ENCODE results near the gene AIPL1.
A peak's percentile ranks its signal among the peaks of the same experiment; 100 is the strongest.

AIPL1 gene

GRCh38 chr17:6473128-6473767 is 38.3 kb upstream of the AIPL1 start:
- no peak overlapping the region for H3K4me2 ChIP-seq (ENCODE audit: low read length)
- H3K27ac ChIP-seq (ENCODE audit: low read depth, low read length): no peak overlapping the region
- no peaks in the 10 kb centered on the region for H3K9me3 ChIP-seq (ENCODE audit: control insufficient read depth, insufficient read depth, low read length)
- H3F3A ChIP-seq (ENCODE audit: control insufficient read depth, insufficient read depth): no peaks in the 10 kb centered on the region
- H3K79me2 ChIP-seq (ENCODE audit: control insufficient read depth, low read length): no peaks in the 10 kb centered on the region
- H3K36me3 ChIP-seq (ENCODE audit: control insufficient read depth, low read length): no peaks in the 10 kb centered on the region
- no peaks in the 10 kb centered on the region for H3K4me1 ChIP-seq (ENCODE audit: control insufficient read depth, low read length)
- H3K4me3 ChIP-seq (ENCODE audit: low read length): no peak overlapping the region
- peak; percentile 94 for TF ChIP-seq CTCF (IDR thresholded peaks at IDR 0.05; ENCODE audit: low read depth, low read length, poor library complexity, severe bottlenecking)
- no peak for TF ChIP-seq EZH2phosphoT487 (IDR thresholded peaks at IDR 0.05; ENCODE audit: borderline replicate concordance, low read length)
- no peaks in the 10 kb centered on the region for H3K27me3 ChIP-seq (ENCODE audit: control insufficient read depth, low read length)
- H4K20me1 ChIP-seq (ENCODE audit: control insufficient read depth, insufficient read depth, low read depth, low read length): no peaks in the 10 kb centered on the region
- no peaks in the 10 kb centered on the region for H3K9me2 ChIP-seq (replicated peaks; ENCODE audit: control insufficient read depth, low read length)

- no peaks in the 10 kb centered on the region for H4K20me1 ChIP-seq (ENCODE audit: control insufficient read depth, insufficient read depth, low read depth, low read length)
- H3K4me1 ChIP-seq (ENCODE audit: control insufficient read depth, low read length): no peaks in the 10 kb centered on the region
- H3K4me2 ChIP-seq (ENCODE audit: low read length): no peak overlapping the region
- no peaks in the 10 kb centered on the region for H3F3A ChIP-seq (ENCODE audit: control insufficient read depth, insufficient read depth)
- H3K36me3 ChIP-seq (ENCODE audit: control insufficient read depth, low read length): no peaks in the 10 kb centered on the region
- H3K27me3 ChIP-seq (ENCODE audit: control insufficient read depth, low read length): no peaks in the 10 kb centered on the region
- H3K9me2 ChIP-seq (replicated peaks; ENCODE audit: control insufficient read depth, low read length): no peaks in the 10 kb centered on the region
- no peaks in the 10 kb centered on the region for H3K9me3 ChIP-seq (ENCODE audit: control insufficient read depth, insufficient read depth, low read length)
- no peaks in the 10 kb centered on the region for H3K79me2 ChIP-seq (ENCODE audit: control insufficient read depth, low read length)
- TF ChIP-seq CTCF (IDR thresholded peaks at IDR 0.05; ENCODE audit: low read depth, low read length, poor library complexity, severe bottlenecking): no peak
- no peak for TF ChIP-seq EZH2phosphoT487 (IDR thresholded peaks at IDR 0.05; ENCODE audit: borderline replicate concordance, low read length)
- H3K4me3 ChIP-seq (ENCODE audit: low read length): no peak overlapping the region
- no peak overlapping the region for H3K27ac ChIP-seq (ENCODE audit: low read depth, low read length)
These were observed 37.6 kb upstream of the AIPL1 start for GRCh38 chr17:6472517-6472916.

GRCh38 chr17:6471531-6472465 is 36.9 kb upstream of the AIPL1 start:
- H3K9me2 ChIP-seq (replicated peaks; ENCODE audit: control insufficient read depth, low read length): no peaks in the 10 kb centered on the region
- H3K27ac ChIP-seq (ENCODE audit: low read depth, low read length): no peak overlapping the region
- no peaks in the 10 kb centered on the region for H3K9me3 ChIP-seq (ENCODE audit: control insufficient read depth, insufficient read depth, low read length)
- TF ChIP-seq CTCF (IDR thresholded peaks at IDR 0.05; ENCODE audit: low read depth, low read length, poor library complexity, severe bottlenecking) (no peak), EZH2phosphoT487 (IDR thresholded peaks at IDR 0.05; ENCODE audit: borderline replicate concordance, low read length) (no peak)
- H3K79me2 ChIP-seq (ENCODE audit: control insufficient read depth, low read length): no peaks in the 10 kb centered on the region
- H4K20me1 ChIP-seq (ENCODE audit: control insufficient read depth, insufficient read depth, low read depth, low read length): no peaks in the 10 kb centered on the region
- H3F3A ChIP-seq (ENCODE audit: control insufficient read depth, insufficient read depth): no peaks in the 10 kb centered on the region
- no peaks in the 10 kb centered on the region for H3K27me3 ChIP-seq (ENCODE audit: control insufficient read depth, low read length)
- H3K4me2 ChIP-seq (ENCODE audit: low read length): no peak overlapping the region
- H3K4me3 ChIP-seq (ENCODE audit: low read length): no peak overlapping the region
- H3K4me1 ChIP-seq (ENCODE audit: control insufficient read depth, low read length): no peaks in the 10 kb centered on the region
- H3K36me3 ChIP-seq (ENCODE audit: control insufficient read depth, low read length): no peaks in the 10 kb centered on the region

All from DOHH2 (cell line).